NCI-H1436 treated with DMSO at 0.1 percent for 48 hours (cell line): ENCODE data around the gene PARP9.
"Not testable (repeated sequence)": the region's sequence is repeated elsewhere in the genome, so short reads cannot be mapped to it uniquely, and the experiment has no call there.

ENCODE experiments used
- DNase-seq: peaks from one replicate; lab custom pipeline; 2025; lab: John Stamatoyannopoulos, UW

Gene PARP9

DNA sequence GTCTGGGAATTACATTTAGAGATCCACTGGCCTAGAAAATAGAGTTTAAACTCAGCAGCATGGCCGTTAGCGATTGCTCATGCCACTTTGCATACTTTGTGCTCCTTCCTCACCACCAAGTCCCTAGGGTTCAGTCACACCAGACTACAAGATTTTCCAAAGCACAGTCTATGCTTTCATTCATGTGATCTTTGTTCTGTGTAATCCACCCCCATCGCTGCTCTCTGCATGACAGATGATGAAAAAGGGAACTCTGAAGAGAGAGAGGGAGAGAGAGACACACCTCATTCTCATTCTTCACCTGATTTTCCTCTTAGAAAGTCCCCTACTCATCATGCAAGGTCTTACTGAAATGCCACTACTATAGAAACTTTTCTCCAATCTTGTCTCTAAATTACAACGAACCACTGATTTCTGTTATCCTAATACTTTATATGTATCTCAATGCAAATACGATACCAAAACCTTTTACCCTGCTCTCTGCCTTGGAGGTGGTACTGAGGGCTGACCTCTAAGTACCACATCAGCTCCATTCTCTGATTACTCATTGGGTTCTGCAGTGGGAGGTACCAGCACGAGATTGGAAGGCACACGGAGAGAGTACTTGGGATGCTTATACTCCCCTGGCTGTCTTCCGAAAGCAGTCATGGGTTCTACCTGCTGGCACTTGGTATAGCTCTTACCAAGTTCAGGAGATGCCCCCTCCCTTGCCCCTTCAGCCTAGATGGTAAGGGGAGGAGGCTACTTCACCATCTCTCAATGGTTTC, 12.3 kb upstream of the PARP9 start:
- DNase-seq = no peak

DNA sequence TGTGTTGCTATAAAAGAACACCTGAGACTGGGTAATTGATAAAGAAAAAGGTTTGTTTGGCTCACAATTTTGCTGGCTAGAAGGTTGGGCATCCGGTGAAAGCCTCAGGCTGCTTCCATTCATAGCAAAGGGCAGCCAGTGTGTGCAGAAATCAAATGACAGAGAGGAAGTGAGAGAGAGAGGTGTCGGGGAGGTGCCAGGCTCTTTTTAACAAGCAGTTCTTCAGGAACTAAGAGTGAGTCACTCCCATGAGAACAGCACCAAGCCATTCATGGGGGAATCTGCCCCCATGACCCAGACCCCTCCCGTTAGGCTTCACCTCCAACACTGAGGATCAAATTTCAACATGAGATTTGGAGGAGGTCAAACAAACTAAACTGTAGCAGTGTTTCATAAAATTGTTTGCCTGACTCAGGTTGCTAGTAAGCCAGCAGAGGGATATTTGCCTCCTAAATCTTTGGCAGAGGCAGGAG, 8.9 kb upstream of the PARP9 start:
- DNase-seq = no peak

DNA sequence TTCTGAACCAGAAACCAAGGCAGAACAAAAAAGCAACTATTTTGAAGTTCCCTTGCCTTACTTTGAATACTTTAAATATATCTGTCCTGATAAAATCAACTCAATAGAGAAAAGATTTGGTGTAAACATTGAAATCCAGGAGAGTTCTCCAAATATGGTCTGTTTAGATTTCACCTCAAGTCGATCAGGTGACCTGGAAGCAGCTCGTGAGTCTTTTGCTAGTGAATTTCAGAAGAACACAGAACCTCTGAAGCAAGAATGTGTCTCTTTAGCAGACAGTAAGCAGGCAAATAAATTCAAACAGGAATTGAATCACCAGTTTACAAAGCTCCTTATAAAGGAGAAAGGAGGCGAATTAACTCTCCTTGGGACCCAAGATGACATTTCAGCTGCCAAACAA, 4.7 kb upstream of the PARP9 start:
- DNase-seq = no peak

DNA sequence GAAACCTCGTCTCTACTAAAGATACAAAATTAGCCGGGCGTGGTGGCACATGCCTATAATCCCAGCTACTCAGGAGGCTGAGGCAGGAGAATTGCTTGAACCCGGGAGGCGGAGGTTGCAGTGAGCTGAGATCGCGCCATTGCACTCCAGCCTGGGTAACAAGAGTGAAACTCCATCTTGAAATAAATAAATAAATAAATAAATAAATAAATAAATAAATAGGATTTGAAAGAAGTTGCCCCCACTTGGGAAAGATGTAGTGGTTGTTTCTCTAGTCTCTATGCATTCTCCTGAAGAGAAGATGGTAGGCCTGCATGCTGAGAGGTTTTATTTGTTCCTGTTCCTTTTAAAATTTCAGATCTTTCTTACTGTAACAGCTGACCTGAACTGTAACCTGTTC, 4.0 kb upstream of the PARP9 start:
- DNase-seq = not testable (repeated sequence)

DNA sequence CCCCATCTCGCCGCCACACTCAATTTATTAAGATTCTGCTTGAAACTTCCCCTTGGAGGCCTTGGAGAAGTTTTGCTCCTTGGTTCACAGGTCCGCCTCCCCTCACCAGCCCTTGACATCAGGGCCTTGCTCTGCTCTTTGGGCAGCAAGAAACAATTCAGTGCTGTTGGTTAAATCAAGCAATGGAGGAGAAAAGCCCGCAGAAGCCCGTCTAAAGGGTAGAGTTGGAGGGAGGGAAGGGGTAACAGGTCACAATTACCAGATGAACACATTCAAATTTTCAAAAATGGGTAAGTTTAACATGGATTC, 429 bp downstream of the PARP9 start:
- DNase-seq = no peak

DNA sequence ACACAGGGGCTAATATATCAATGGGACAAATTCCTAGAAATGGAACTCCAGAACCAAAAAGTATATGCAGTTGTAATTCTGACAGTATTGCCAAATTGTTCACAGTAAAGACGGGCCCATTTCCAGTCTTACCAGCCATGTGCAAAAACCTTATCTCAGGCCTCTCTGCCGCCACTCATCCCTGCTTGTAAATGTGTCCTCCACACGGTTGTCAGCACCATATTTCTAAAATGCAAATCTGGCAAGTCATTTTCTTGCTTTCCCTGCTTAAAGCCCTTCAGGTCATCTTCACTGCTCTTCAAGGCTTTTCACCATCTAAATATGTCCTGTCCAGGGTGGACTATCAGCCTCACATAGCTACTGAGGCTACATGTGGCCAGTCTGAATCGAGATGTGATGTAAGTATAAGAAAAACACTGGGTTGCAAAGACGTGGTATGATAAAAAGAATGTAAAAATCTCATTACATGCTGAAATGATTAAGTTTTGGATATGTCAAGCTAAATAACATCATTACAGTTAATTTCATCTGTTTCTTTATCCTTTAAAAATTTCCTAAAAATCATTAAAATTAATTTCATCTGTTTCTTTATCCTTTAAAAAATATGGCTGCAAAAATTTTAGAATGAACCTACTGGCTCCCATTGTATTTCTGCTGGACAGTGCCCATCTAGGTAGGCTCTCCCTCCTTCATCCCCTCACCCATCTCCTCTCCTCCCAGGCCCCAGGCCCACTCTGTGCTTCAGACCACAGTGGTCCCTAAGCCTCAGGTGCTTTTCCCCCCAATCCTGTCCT, 980 bp downstream of the PARP9 start:
- no peak for DNase-seq

DNA sequence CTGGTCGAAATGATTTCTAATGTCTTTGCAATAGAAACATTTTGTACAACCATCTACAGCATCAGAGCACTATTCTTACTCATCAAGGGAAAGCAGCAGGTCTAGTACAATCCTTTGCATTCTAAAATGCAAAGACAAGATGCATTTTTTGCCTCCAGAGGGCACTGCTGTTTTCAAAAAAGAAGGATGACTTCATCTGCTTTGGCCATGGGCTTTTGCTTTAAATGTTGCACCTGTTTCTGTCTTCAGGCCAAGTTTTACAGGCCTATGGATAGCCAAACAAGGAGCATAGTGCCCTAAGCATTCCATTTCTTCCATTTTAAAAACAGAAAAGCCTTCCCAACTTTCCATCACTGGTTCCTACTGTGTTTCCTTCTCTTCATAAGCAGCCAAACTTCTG, 3.4 kb downstream of the PARP9 start:
- DNase-seq = no peak

DNA sequence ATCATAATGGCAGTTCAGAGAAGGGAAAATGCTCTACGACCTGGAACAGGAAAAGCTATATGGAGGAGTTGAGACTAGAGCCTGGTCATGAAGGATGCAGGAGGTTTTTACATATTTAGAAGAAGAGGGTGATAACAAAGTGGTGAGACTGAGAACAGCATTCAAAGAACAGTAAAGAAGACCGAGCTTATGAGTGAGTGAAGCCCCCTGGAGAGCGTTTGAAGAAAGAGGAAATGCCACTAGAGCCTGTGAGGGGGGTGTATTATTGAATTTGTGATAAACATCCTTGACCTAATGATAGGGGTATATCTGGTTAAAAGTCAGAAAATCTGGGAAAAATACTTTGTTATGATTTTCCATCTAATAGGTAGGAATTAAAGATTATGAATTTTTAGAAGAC, 4.2 kb downstream of the PARP9 start:
- DNase-seq = no peak

DNA sequence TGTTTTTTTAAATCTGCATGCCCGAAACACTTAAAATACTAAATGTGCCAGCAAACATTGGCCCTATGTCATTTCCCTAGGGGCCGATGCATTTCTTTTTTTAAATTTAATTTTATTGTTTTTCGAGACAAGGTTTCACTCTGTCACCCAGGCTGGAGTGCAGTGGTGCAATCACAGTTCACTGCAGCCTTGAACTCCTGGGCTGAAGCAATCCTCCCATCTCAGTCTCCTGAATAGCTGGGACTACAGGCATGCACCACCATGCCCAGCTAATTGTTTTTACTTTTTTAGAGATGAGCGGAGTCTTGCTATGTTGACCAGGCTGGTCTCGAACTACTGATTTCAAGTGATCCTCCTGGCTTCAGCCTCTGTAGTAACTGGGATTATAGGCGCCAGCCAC, 5.5 kb downstream of the PARP9 start:
- DNase-seq = no peak

DNA sequence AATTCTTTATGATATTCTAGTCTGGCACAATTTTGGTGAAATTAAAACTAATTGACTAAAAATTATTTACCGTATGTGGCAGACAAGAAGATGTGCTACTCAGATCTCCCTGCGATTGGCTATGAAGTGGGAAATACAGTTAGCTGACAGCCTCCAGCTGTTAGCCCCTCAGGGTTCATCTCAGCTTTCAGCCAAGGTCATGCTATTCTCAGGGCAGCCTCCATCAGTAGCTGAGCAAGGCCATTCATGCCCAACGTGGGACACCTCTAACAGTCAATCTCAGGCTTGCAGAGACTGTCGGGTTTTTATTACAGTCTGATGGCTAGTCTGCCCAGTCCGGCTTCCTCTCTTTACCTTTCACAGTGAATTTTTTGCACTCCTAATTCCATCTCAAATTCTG, 6.7 kb downstream of the PARP9 start:
- no peak for DNase-seq

DNA sequence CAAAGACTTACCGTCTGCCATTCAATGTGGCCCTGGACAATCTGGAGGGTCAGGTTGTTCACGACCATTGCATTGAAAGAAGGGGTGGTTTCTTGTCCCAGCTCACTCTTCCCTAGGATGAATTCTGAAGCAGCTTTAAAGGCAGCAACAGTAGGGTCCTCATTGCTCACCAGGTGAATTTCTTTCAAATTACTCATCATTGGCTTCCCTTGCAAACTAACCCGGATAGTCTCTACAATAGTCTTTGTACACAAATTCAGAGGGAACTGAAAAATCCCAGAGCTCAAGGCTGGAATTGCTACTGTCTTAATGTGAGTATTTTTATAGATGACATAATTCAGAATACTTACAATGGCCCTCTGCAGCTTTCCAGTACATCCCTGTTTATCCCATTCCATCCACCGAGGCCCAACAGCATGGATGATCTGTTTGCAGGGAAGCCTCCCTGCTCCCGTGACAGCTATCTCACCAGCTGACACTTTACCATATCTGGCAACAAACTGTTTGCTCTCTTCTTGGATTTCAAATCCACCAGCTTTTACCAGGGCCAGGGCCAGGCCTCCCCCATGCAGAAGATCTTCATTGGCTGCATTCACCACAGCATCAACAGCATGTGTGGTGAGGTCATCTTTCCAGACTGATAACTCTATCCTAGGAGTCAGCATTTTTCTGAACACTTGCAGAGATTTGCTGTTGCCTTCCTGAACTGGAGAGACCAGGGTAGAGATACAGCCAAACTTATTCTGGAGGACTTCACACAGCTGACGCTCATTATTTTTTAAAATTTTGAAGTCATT, 8.6 kb downstream of the PARP9 start:
- no peak for DNase-seq

DNA sequence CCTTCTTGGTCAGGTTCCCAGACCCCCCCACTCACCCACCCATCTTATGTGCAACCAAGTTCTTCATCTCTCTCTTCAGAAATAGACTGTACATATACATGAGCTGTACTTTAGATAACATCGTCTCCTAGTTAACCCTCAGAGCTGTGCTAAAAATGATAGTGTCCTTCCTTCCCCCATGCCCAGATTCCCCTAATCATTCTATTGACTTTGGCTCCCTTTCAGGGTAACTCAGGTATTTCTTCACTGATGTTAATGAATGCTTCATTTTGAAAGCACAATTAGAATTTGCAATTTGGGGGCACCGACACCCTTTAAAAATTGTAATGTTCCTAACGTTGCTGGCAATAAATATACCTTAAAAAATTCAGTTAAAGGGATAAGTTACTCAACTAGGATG, 10.9 kb downstream of the PARP9 start:
- DNase-seq = no peak

DNA sequence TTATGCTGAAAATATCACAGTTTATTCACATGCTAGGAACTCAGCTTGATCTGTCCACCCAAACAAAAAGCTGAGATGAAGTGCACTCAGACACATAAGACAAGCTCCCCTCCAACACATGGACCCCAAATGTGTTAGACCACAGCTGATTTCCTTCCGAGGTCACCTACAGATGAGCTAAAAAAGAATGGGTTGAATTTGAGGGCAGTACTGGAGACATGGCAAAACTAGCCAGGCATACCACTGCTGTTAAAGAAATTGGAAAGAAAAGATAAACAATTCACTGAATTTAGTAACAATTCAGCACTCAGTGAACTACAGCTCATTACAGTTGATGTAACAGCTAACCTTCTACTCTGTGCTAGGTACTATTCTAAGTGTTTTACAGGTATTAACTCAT, 15.5 kb downstream of the PARP9 start:
- DNase-seq = no peak

DNA sequence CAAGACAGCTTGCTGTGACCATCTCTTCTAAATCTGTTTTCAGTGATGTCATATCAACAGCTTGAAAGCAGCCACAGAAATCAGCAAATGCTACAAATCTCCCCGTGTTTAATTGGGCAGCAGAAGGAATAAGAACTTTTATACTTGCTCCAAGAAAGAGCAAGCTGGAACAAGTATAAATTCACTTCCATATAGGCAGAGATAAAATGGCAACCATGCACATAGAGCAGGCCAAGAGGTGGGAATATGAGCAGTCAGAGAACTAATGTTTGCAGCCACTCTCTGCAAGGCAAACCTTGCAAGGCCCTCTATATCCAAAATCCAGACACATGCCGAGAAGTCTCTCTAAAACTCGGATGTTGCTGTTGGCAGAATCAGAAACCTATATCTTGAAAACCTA, 16.0 kb downstream of the PARP9 start:
- no peak for DNase-seq

DNA sequence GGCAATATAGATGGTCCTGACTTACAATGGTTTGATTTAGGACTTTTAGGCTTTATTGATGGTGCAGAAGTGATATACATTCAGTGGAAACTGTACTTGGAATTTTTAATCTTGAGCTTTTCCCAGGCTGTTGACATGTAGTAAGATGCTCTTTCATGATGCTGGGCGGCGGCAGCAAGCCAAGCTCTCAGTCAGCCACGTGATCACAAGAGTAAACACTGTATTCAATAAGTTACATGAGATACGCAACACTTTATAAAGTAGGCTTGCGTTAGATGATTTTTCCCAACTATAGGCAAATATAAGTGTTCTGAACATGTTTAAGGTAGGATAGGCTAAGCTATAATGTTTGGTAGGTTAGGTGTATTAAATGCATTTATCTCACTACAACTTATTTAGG, 17.9 kb downstream of the PARP9 start:
- no peak for DNase-seq

DNA sequence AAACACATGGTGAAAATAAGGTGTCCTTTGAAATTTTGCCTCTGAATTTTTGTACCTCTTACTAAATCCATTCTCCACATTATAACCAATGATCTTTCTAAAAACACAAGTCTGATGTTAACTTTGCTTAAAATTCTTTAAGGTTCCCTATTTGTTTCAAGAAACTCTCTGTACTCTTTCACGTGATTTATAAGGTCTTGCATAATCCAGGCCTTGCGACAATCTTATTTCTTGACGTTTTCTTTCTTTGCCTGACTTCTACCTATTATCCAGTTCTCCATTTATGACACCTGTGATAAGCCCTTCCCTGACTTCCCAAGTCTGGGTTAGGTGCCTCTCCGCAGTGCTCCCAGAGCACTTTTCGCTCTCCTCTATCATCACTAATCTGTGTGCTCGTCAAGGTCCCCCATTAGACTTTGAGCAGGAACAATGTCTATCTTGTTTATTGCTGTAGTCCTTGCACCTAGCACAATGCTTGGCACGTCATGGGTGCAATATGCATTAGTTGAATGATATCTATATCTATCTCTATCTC, 25.1 kb downstream of the PARP9 start:
- no peak for DNase-seq

DNA sequence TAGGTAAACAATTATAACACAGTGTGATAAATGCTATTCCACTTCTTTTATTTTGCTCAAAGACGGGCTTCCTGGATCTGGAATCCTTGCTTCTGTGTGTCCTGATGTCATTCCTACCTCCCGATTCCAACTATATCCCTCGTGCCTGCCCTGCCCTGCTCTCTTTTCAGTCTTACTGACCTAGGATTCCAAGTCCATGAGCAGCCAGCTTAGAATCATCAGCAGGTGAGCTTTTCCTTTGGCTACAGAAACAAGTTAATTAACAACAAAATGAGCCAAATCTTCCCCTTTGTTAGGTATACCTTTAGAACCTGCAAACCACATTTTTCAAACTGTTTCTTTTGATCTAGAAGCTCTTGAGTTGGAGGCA, 27.5 kb downstream of the PARP9 start:
- DNase-seq = no peak

DNA sequence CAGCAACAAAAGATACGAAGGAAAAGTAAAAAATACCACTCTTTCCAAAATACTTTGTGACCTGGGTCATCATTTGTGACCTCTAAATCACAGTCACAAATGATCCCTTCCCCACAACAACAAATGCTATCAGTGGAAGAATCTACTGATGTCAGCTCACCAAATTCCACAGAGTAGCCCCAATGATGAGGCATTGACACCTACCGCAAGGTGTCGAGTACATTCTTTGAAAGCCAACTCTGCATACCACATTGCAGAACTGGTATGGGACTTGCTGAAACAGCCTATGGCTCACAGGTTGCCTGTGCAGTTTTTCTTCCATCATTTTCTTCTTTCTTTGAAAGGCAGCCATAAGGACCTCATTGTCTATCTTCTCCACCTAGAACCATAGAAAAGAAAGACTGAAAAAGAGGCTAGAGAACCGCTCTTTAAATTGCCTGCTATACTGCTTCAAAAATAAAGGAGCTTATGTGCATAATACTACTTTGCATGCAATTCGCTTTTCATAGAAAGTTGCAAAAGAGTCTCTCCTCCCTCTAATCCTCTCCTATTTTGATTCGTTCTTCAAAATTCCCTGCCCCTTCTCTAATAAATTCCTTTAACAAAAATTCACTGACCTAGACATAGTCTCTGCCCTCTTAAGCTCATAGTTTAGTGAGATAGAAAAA, 28.0 kb downstream of the PARP9 start:
- DNase-seq = no peak

DNA sequence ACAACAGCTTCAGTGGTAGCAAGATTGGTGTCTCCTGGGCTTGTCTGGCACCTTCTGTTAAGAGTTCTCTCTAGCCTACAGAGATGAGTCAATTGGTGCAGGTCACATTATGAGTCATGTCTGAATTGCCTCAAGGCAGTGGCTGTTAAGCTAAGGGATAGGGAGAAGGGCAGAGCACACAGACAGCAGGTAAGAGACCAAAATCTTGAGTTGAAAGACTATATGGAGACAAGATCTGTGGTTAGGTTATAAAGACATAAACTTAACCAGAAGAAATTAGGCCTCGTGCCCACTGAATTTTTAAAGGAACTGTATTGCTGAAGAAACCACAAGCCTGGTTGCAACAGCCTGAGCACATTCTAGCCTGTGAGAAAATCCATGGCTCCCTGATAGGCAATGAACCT, 30.2 kb downstream of the PARP9 start:
- DNase-seq = no peak

DNA sequence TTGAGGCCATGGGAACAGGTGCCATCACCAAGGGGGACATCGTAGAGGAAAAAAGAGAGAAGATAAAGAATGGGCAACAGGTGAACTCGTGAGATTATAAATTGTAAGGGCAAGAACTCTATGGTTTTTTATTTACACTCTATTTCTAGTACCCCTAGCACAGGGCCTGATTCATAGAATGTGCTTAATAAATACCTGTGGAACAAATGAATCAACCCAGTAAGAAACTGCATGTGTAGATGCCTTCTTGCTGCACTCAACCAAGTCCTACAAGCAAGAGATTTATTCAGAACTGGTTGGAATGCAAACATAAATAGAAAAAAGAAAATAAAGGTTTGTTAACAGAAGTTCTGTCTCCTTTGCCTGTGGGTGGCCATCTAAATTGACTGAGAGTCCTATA, 30.6 kb downstream of the PARP9 start:
- no peak for DNase-seq

DNA sequence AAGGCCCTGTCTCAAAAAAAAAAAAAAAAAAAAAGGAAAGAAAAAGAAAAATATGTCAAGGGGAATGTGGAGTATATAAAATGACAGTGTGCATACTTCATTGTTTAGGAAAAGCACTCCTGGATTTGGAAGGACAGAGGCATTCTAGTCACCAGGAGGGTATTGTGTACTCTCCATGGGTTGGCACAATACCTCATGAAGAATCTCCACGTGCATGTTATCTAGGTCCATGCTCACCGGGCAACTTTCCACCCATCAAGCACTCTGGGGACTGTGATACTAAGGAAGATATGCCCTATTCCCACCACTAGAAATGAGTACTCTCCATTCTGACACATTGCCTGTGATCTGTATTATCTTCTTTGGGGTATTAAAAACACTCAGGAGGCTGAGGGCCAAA, 33.9 kb downstream of the PARP9 start:
- no peak for DNase-seq

DNA sequence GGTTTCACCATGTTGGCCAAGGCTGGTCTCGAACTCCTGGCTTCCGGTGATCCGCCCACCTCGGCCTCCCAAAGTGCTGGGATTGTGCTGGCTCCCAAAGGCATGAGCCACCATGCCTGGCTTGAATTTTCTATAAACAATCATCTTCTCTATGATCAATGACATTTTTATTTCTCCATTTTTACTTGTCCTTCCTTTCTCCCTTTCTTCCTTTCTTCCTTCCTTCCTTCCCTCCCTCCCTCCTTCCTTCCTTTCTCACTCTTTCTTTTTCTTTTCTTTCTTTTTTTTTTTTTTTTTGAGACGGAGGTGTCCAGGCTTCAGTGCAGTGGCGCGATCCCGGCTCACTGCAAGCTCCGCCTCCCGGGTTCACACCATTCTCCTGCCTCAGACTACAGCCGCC, 40.8 kb downstream of the PARP9 start:
- DNase-seq = no peak
